Right lobe of liver (tissue), 4 donors: ENCODE measurements around the gene ZBTB47.

ENCODE experiments used
- CTCF ChIP-seq, 4 donors: fragments of 200-600 bp in 3 of 4; fragments of 450-650 bp in 1 of 4; IDR thresholded peaks; one replicate each; pipeline versions ENCODE4 v1.5.1 to v1.8.0; 2016 to 2022; ENCODE audit warnings: antibody characterized with exemption in 4 of 4, mild to moderate bottlenecking in 2 of 4
- POLR2A ChIP-seq: fragments of 450-650 bp; IDR thresholded peaks from one replicate; pipeline ENCODE4 v1.6.1; 2017; ENCODE audit warnings: antibody characterized with exemption, mild to moderate bottlenecking
- donor health status: DM: no; HTN: no; CAD: no.
- donor health status: DM: no; HTN: no; CAD: no.
- donor health status: DM: no; HTN: yes; CAD: no.

- TF ChIP-seq POLR2A (no peak), CTCF (IDR thresholded peaks at IDR 0.05) (no peak)
These were observed 14.3 kb upstream of the ZBTB47 start for GRCh38 chr3:42639192-42639591.
